Measurements from ENCODE around the gene TYRP1. TPM values are rescaled to one million over a fixed set of nuclear protein-coding genes. Genes with fewer than 3 reads are reported as not detected.

Gene TYRP1
- total and polyA plus RNA-seq, 5 experiments from 2014 or later: not detected

GRCh38 chr9:12723409-12724028 is 30.3 kb downstream of the TYRP1 start:
- Mint-ChIP-seq H3K9me3 (peaks cover 0 to 22% (median 4%) of the 10 kb centered on the region in 9 donors), H3K36me3 (no peaks in the 10 kb centered on the region), H3K4me3 (no peak overlapping the region), H3K4me1 (no peaks in the 10 kb centered on the region), H3K27ac (no peak overlapping the region), H3K27me3 (no peaks in the 10 kb centered on the region)
- DNase-seq: no peak
- POLR2A ChIA-PET: no interaction called here
- ATAC-seq: no peak

- no peak overlapping the region for H3K27ac Mint-ChIP-seq
- no peak overlapping the region for H3K4me3 Mint-ChIP-seq
- H3K27me3 Mint-ChIP-seq: no peaks in the 10 kb centered on the region
- POLR2A ChIA-PET: interaction anchor here (0.7 kb wide), 1 partner anchor 578 kb away, joined by 4 read pairs; no protein-coding TSS in a partner anchor
- ATAC-seq (no peak), DNase-seq (no peak)
- peaks cover 0 to 22% (median 5%) of the 10 kb centered on the region in 9 donors for H3K9me3 Mint-ChIP-seq
- H3K36me3 Mint-ChIP-seq: no peaks in the 10 kb centered on the region
- no peaks in the 10 kb centered on the region for H3K4me1 Mint-ChIP-seq
Measured at GRCh38 chr9:12726795-12727194, 33.6 kb downstream of the TYRP1 start.

- POLR2A ChIA-PET: no interaction called here
- no peak for ATAC-seq
Measured at GRCh38 chr9:12730198-12730597, 37.0 kb downstream of the TYRP1 start.

GRCh38 chr9:12730927-12731326 is 37.7 kb downstream of the TYRP1 start:
- Mint-ChIP-seq H3K9me3 (peaks cover 0 to 28% (median 11%) of the 10 kb centered on the region in 9 donors), H3K36me3 (no peaks in the 10 kb centered on the region), H3K4me1 (no peaks in the 10 kb centered on the region), H3K27me3 (no peaks in the 10 kb centered on the region), H3K27ac (no peak overlapping the region), H3K4me3 (no peak overlapping the region)
- POLR2A ChIA-PET: no interaction called here
- no peak for ATAC-seq
- DNase-seq: no peak

More at GRCh38 chr9:12730198-12730597, 37.0 kb downstream of the TYRP1 start:
- DNase-seq: no peak
- Mint-ChIP-seq H3K27me3 (no peaks in the 10 kb centered on the region), H3K27ac (no peak overlapping the region), H3K36me3 (no peaks in the 10 kb centered on the region), H3K4me3 (no peak overlapping the region), H3K9me3 (peaks cover 0 to 26% (median 11%) of the 10 kb centered on the region in 9 donors), H3K4me1 (no peaks in the 10 kb centered on the region)

GRCh38 chr9:12732971-12733370 is 39.8 kb downstream of the TYRP1 start:
- no peak for DNase-seq
- POLR2A ChIA-PET: no interaction called here
- ATAC-seq: no peak
- Mint-ChIP-seq H3K9me3 (peaks cover 0 to 28% (median 11%) of the 10 kb centered on the region in 9 donors), H3K4me1 (no peaks in the 10 kb centered on the region), H3K4me3 (no peak overlapping the region), H3K36me3 (no peaks in the 10 kb centered on the region), H3K27me3 (no peaks in the 10 kb centered on the region), H3K27ac (no peak overlapping the region)

GRCh38 chr9:12735665-12736064 is 42.5 kb downstream of the TYRP1 start:
- ATAC-seq (no peak), DNase-seq (no peak)
- POLR2A ChIA-PET: no interaction called here
- H3K27me3 Mint-ChIP-seq: no peaks in the 10 kb centered on the region
- no peaks in the 10 kb centered on the region for H3K4me1 Mint-ChIP-seq
- H3K36me3 Mint-ChIP-seq: no peaks in the 10 kb centered on the region
- H3K27ac Mint-ChIP-seq: no peak overlapping the region
- no peak overlapping the region for H3K4me3 Mint-ChIP-seq
- H3K9me3 Mint-ChIP-seq: peaks cover 5 to 37% (median 16%) of the 10 kb centered on the region in 9 donors

- DNase-seq (no peak), ATAC-seq (no peak)
- no peaks in the 10 kb centered on the region for H3K4me1 Mint-ChIP-seq
- H3K36me3 Mint-ChIP-seq: no peaks in the 10 kb centered on the region
- H3K9me3 Mint-ChIP-seq: peaks cover 4 to 53% (median 18%) of the 10 kb centered on the region in 9 donors
- H3K4me3 Mint-ChIP-seq: no peak overlapping the region
- no peaks in the 10 kb centered on the region for H3K27me3 Mint-ChIP-seq
- POLR2A ChIA-PET: no interaction called here
- no peak overlapping the region for H3K27ac Mint-ChIP-seq
Measured at GRCh38 chr9:12737871-12738270, 44.7 kb downstream of the TYRP1 start.

- no peak overlapping the region for H3K27ac Mint-ChIP-seq
- no peak for DNase-seq
- no peaks in the 10 kb centered on the region for H3K27me3 Mint-ChIP-seq
- no peaks in the 10 kb centered on the region for H3K36me3 Mint-ChIP-seq
- peaks cover 6 to 55% (median 16%) of the 10 kb centered on the region in 9 donors for H3K9me3 Mint-ChIP-seq
- H3K4me3 Mint-ChIP-seq: no peak overlapping the region
- H3K4me1 Mint-ChIP-seq: no peaks in the 10 kb centered on the region
- ATAC-seq: no peak
- POLR2A ChIA-PET: no interaction called here
Measured at GRCh38 chr9:12739014-12739652, 45.9 kb downstream of the TYRP1 start.

GRCh38 chr9:12740845-12741244 is 47.7 kb downstream of the TYRP1 start:
- Mint-ChIP-seq H3K9me3 (peaks cover 4 to 55% (median 15%) of the 10 kb centered on the region in 9 donors), H3K27ac (no peak overlapping the region), H3K36me3 (no peaks in the 10 kb centered on the region), H3K4me3 (no peak overlapping the region), H3K27me3 (no peaks in the 10 kb centered on the region), H3K4me1 (no peaks in the 10 kb centered on the region)
- DNase-seq (no peak), ATAC-seq (no peak)
- POLR2A ChIA-PET: no interaction called here

- ATAC-seq (no peak), DNase-seq (no peak)
- Mint-ChIP-seq H3K27ac (no peak overlapping the region), H3K4me3 (no peak overlapping the region), H3K4me1 (no peaks in the 10 kb centered on the region), H3K9me3 (peaks cover 0 to 48% (median 9%) of the 10 kb centered on the region in 9 donors), H3K36me3 (no peaks in the 10 kb centered on the region), H3K27me3 (no peaks in the 10 kb centered on the region)
- POLR2A ChIA-PET: no interaction called here
Measured at GRCh38 chr9:12748016-12748415, 54.8 kb downstream of the TYRP1 start.

- POLR2A ChIA-PET: no interaction called here
- no peak overlapping the region for H3K4me3 Mint-ChIP-seq
- H3K27me3 Mint-ChIP-seq: peaks cover 0 to 2% (median 0%) of the 10 kb centered on the region in 5 donors
- no peak overlapping the region for H3K27ac Mint-ChIP-seq
- H3K36me3 Mint-ChIP-seq: no peaks in the 10 kb centered on the region
- no peak for DNase-seq
- peaks cover 0 to 38% (median 9%) of the 10 kb centered on the region in 9 donors for H3K9me3 Mint-ChIP-seq
- ATAC-seq: no peak
- no peaks in the 10 kb centered on the region for H3K4me1 Mint-ChIP-seq
Measured at GRCh38 chr9:12748954-12749353, 55.8 kb downstream of the TYRP1 start.

- Mint-ChIP-seq H3K27ac (no peak overlapping the region), H3K27me3 (peaks cover 0 to 2% (median 0%) of the 10 kb centered on the region in 5 donors), H3K4me3 (no peak overlapping the region), H3K9me3 (peaks cover 0 to 10% (median 0%) of the 10 kb centered on the region in 9 donors), H3K36me3 (no peaks in the 10 kb centered on the region), H3K4me1 (no peaks in the 10 kb centered on the region)
- POLR2A ChIA-PET: no interaction called here
- peak in 1 of 10 donors; percentile 28 for DNase-seq
- ATAC-seq: no peak
Measured at GRCh38 chr9:12753931-12754330, 60.7 kb downstream of the TYRP1 start.

- Mint-ChIP-seq H3K27me3 (no peaks in the 10 kb centered on the region), H3K36me3 (no peaks in the 10 kb centered on the region), H3K4me3 (no peak overlapping the region), H3K9me3 (peaks cover 0 to 23% (median 5%) of the 10 kb centered on the region in 9 donors), H3K27ac (no peak overlapping the region), H3K4me1 (no peaks in the 10 kb centered on the region)
- DNase-seq: no peak
- POLR2A ChIA-PET: no interaction called here
- ATAC-seq: no peak
Measured at GRCh38 chr9:12759761-12760160, 66.6 kb downstream of the TYRP1 start.
